ENCODE data around the gene KRT35.

KRT35 gene

DNA sequence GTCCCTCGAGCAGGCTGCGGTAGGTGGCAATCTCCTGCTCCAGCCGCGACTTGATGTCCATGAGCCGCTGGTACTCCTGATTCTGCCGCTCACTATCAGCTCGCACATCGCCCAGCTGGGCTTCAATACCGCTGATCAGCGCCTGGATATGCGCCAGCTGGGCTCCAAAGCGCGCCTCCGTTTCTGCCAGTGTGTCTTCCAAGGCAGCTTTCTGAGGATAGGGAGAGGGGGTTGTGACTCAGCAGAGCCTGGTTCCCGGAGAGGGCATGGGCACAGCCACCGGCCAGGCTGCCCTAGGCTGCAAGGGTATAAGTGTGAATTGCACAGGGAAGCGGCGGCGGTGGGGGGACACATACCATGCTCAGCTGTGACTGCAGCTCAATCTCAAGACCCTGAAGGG, 42.8 kb upstream of the KRT35 start:
- no peak for DNase-seq (ENCODE audit: low read depth)
- TF ChIP-seq, protein P1, sequence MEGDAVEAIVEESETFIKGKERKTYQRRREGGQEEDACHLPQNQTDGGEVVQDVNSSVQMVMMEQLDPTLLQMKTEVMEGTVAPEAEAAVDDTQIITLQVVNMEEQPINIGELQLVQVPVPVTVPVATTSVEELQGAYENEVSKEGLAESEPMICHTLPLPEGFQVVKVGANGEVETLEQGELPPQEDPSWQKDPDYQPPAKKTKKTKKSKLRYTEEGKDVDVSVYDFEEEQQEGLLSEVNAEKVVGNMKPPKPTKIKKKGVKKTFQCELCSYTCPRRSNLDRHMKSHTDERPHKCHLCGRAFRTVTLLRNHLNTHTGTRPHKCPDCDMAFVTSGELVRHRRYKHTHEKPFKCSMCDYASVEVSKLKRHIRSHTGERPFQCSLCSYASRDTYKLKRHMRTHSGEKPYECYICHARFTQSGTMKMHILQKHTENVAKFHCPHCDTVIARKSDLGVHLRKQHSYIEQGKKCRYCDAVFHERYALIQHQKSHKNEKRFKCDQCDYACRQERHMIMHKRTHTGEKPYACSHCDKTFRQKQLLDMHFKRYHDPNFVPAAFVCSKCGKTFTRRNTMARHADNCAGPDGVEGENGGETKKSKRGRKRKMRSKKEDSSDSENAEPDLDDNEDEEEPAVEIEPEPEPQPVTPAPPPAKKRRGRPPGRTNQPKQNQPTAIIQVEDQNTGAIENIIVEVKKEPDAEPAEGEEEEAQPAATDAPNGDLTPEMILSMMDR (IDR thresholded peaks at IDR 0.05; ENCODE audit: low read length, missing control alignments), result no peak
- no peak overlapping the region for H3K4me3 ChIP-seq (replicated peaks; ENCODE audit: low read depth, low read length)

DNA sequence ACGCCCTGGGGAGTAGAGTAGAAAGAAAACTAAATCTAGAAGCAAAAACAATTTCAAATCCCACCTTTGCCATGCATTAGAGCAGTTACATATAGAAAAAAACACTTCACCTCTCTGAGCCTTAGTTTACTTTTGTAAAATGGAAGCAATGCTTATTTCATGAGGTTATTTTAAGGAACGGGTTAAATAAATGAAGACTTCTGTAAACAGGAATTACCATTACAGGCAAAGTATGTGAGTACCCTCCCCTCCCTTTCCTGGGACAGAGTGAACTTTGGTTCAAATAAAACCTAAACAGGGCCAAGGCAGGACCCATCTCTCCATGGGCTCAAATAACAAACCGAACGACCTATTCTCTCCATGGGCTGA, 42.3 kb upstream of the KRT35 start:
- TF ChIP-seq, protein P1 (IDR thresholded peaks at IDR 0.05; ENCODE audit: low read length, missing control alignments), result no peak

DNA sequence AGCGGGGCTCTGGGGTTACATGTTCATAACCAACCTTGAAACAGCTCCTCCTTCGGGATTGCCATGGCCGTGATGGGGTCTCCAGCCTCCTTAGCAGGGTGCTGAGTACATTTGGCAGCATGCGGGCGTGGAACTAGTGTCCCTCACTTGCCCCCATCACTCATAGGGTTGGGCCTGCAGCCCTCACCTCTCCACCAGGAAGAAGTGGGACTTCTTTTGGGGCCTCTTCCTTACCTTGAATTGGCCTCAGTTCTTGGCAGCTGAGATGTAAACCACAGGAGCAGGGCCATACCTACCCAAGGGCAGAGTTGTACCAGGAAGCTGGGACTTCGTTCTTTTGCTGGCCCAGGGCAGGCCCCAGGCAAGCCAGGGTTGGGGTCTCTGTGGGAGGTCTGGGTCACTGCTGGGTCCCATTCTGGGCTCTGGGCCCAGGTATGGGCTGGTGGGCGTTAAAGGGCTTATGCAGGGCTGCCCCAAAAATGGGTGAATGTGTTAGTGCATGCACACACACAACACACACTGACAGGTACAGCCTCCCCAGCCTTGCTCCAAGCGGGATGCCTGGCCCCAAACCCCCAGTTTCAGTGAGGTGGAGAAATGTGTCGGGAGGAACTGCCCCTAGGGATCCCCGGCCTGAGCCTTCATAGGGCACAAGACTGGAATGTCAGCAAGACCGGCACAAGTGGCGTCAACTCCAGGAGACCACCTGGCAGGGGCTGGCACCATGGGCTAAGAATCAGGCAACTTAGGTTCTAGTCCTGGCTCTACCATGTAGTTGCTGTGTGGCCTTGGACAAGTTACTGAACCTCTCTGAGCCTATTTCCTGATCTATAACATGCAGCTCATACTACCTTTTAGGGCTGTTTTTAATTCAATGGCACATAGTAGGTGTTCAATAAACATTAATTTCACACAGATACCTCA, 41.6 kb upstream of the KRT35 start:
- no peak overlapping the region for H3K4me3 ChIP-seq (replicated peaks; ENCODE audit: low read depth, low read length)
- no peak for DNase-seq (ENCODE audit: low read depth)
- TF ChIP-seq, protein P1 (IDR thresholded peaks at IDR 0.05; ENCODE audit: low read length, missing control alignments), result no peak

More for the DNA sequence above, 42.3 kb upstream of the KRT35 start:
- DNase-seq (ENCODE audit: low read depth), result no peak
- no peak overlapping the region for H3K4me3 ChIP-seq (replicated peaks; ENCODE audit: low read depth, low read length)

DNA sequence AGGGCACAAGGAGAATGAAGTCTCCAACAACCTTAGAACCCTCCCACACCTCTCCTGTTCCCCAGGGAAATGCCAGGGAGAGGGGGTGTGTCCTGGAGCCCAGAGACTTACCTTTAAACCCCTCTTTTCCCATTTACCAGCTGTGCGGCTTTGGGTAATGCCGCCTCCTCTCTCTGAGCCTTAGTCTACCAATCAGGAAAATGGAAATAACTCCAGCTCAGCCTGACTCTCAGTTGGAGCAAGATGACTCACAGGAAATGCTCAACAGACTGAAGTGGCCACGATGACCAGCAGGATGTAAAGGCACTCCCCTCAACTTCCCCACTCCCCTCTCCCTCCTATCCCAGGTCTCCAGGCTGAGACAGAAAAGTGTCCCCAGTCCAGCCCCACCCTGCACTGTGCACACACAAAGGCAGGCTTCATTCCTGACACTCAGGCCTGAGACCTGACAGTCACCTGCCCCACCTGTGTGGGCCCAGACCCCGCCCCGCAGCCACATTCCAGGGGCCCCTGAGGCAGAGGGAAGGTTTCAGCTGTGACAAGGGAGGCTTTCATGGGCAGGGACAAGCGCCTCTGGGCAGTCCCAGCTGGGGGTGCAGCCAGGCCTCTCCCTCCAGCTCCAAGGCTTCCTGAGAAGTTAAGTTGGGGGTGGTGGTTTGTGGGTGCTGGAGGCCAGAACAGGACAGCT, 40.8 kb upstream of the KRT35 start:
- DNase-seq (ENCODE audit: low read depth), result peak; percentile 78
- no peak overlapping the region for H3K4me3 ChIP-seq (replicated peaks; ENCODE audit: low read depth, low read length)
- TF ChIP-seq, protein P1 (IDR thresholded peaks at IDR 0.05; ENCODE audit: low read length, missing control alignments), result no peak

DNA sequence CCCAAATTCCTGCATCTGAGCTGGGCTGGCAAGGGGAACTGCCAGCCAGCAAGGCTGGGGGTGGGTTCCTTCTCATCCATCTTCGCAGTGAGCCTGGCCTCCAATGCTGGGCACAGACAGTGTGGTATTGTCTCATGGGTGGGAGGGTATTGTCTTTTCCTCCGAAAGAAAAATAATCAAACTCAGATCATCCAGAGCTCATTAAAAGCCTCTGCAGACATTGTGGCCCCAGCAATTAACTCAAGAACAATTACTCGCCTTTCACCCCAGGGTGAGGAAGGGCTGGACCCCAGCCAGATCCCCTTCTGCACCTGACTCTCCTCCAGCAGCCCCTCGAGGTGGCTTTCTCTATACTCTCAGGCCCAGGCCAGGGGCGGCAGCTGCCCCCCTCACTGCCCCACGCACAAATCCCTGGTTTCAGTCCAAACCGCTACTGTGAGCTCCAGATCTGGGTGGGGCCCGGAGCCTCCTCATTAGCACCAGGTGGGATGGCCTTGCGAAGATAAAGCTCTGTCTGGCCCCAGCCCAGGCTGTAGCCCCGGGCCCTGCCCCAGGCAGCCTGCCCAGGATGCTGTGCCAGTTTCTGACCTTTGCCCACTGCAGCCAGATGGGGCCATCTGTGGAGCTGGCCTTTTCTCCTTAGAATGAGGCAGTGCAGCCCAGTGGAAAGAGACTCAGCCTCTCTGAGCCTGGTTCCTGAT, 40.0 kb upstream of the KRT35 start:
- no peak overlapping the region for H3K4me3 ChIP-seq (replicated peaks; ENCODE audit: low read depth, low read length)
- TF ChIP-seq, protein P1 (IDR thresholded peaks at IDR 0.05; ENCODE audit: low read length, missing control alignments), result no peak
- no peak for DNase-seq (ENCODE audit: low read depth)

DNA sequence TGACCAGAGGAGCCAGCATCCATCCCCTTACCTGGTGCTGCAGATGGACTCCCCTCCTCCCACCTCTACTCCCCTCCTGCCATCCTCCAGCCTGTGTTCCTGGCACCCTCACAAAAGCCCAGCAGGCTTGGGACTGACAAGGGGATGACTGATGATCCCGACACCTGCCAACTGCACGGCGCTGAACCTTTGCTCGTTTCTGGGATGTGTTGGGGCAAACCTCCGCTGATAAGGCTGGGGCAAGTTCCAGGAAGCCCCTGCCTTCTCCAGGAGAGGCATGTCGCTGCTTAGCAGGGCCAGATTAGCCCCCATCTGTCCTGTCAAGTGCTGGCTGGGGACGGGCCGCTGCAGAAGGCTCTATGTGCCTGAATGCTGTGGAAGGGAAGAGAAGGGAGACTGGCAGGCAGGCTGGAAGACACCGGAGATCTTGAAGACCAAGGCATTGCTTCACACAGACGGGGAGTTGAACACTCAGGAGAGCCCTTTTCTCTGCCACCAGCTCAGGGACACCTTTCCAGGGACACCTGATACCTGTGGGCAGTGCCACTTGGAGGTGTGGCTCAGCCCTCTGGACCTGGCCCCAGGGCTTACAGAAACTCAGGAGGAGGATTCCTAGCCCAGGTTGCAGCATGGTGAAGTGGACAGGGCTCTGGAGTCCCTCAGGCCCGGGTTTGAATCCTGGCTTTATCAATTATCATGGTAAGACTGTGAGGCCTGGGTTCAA, 38.7 kb upstream of the KRT35 start:
- no peak overlapping the region for H3K4me3 ChIP-seq (replicated peaks; ENCODE audit: low read depth, low read length)
- TF ChIP-seq, protein P1 (IDR thresholded peaks at IDR 0.05; ENCODE audit: low read length, missing control alignments), result no peak
- DNase-seq (ENCODE audit: low read depth), result no peak
